Coronary artery (tissue), 2 donors: Measurements from ENCODE around the gene COX18.

ENCODE experiments used
- DNase-seq: peaks from one replicate; pipeline ENCODE4 v3.0.0-alpha.2; 2017; ENCODE audit warnings: low spot score
- H3K27ac ChIP-seq, 2 donors: fragments of 200-600 bp; sonication (generic); one replicate each; pipeline ENCODE4 v1.5.1; 2016 to 2019
- H3K4me3 ChIP-seq: fragments of 200-600 bp; sonication (generic); 2 replicates; pipeline ENCODE4 v1.5.1; 2016; ENCODE audit warnings: mild to moderate bottlenecking, moderate library complexity
- TF ChIP-seq, protein P1 (sequence below): fragments of 200-600 bp; sonication (generic); IDR thresholded peaks from one replicate; pipeline ENCODE4 v1.5.1; 2019; ENCODE audit warnings: antibody characterized with exemption

Gene COX18

DNA sequence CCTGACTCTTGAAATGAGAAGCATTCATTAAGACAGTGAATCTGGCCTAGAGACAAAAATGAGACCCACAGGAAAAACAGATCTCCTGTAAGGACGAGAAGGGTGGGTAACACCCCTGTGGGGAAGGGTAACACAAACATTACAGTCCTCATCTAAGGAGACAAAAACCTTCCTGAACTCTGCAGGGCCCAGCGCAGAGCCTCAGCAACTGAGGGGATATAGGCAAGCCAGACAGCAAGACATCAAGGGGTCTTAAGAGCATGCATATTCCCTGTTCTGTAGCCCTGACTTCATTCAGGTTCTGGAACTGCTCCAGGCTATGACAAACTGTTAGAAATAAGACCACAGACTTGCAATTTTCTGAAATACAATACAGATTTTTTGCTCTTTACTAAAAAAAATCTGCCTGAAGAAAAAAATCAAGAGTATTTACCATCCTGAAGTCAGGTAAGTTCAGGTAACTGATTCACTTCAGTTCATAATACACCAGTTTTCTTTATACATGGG lies 15.5 kb downstream of the COX18 start:
- Histone ChIP-seq H3K4me3 (no peak overlapping the region), H3K27ac (no peak overlapping the region)
- TF ChIP-seq, protein P1, sequence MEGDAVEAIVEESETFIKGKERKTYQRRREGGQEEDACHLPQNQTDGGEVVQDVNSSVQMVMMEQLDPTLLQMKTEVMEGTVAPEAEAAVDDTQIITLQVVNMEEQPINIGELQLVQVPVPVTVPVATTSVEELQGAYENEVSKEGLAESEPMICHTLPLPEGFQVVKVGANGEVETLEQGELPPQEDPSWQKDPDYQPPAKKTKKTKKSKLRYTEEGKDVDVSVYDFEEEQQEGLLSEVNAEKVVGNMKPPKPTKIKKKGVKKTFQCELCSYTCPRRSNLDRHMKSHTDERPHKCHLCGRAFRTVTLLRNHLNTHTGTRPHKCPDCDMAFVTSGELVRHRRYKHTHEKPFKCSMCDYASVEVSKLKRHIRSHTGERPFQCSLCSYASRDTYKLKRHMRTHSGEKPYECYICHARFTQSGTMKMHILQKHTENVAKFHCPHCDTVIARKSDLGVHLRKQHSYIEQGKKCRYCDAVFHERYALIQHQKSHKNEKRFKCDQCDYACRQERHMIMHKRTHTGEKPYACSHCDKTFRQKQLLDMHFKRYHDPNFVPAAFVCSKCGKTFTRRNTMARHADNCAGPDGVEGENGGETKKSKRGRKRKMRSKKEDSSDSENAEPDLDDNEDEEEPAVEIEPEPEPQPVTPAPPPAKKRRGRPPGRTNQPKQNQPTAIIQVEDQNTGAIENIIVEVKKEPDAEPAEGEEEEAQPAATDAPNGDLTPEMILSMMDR, result no peak
- no peak for DNase-seq

DNA sequence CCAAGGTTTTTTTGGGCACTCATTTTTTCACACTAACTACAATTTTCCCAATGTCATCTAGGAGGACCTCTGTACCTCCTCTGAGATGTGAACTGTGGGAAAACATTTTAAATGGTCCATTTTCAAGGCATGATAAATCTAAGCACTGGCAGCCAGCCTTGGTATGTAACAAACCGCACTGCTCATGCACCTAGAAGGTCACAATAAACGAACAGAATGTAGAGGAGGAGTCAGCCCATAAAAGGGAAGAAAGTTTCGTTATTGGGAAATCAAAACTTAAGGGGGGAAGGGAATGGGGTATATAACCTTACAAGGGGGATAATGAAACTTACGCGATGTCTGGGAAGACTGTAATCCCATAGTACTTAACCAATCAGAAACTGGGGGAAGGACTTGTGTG lies 16.4 kb downstream of the COX18 start:
- Histone ChIP-seq H3K4me3 (no peak overlapping the region), H3K27ac (no peak overlapping the region)
- TF ChIP-seq, protein P1, result no peak
- DNase-seq, result no peak

DNA sequence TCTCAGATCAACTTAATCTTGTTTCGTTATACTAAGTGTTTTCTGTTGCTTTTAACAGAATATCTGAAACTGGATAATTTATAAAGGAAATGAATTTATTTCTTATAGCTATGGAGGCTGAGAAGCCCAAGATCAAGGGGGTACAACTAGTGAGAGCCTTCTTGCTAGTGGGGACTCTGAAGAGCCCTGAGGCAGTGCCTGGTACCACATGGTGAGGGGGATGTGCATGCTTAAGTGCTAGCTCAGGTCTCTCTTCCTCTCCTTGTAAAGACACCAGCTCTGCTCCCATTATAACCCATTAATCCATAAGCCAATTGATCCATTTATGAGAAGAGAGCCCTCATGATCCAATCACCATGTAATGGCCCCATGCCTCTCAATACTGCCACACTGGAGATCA lies 17.9 kb downstream of the COX18 start:
- DNase-seq, result no peak
- H3K4me3 ChIP-seq, result no peak overlapping the region
- TF ChIP-seq, protein P1, result no peak
- no peak overlapping the region for H3K27ac ChIP-seq

DNA sequence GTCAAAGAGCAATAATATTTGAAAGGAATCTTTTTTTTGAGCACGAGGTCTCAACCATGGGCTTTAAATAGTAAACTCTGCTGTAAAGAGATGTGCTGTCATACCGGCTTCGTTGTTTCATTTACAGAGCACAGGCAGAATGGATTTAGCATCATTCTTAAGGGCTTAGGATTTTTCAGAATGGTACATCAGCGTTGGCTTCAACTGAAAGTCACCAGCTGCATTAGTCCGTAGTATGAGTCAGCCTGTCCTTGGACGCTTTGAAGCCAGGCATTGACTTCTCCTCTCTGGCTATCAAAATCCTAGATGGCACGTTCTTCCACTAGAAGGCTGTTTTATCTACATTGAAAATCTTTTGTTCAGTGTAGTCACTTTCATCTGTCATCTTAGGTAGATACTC lies 23.6 kb downstream of the COX18 start:
- TF ChIP-seq, protein P1, result no peak
- Histone ChIP-seq H3K4me3 (no peak overlapping the region), H3K27ac (no peak overlapping the region)
- DNase-seq, result no peak

DNA sequence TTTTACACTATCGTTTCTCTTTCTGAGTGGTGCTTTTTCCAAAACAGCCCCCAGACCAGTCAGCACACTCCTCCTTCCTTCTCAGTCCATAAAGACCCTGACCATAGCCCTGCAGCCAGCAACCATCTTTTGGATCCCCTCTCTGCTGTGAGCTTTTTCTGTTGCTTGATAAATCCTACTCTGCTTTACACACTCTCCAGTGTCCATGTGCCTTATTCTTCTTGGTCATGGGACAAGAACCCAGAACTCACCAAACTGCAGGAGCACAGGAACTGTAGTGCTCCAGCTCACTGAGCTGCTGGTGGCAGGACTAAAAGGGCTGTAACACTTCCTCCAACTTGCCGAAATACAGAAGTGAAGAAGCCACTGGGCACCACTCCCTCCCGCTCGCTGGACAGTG lies 32.5 kb downstream of the COX18 start:
- H3K27ac ChIP-seq, result no peak overlapping the region
- H3K4me3 ChIP-seq, result no peak overlapping the region
- TF ChIP-seq, protein P1, result no peak
- DNase-seq, result no peak

DNA sequence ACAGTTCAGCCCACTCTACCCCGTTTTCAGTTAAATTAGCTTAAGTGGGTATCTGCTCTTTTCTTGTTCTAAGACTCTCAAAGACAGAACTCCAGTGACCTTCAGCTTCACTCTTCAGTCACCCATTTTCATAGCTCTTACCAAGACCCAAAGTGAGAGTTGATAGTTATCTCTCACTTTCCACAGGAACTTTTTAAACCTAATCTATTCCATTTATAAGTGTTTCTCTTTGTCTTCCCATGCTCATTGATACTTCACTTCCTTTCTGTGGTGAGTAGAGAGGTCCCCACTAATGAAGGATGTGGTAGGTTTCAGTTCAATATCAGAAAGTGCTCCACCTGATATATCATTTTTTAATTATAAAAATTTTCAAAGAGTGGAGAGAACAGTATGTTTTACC lies 33.4 kb downstream of the COX18 start:
- no peak overlapping the region for H3K27ac ChIP-seq
- no peak overlapping the region for H3K4me3 ChIP-seq
- DNase-seq, result no peak
- TF ChIP-seq, protein P1, result no peak

DNA sequence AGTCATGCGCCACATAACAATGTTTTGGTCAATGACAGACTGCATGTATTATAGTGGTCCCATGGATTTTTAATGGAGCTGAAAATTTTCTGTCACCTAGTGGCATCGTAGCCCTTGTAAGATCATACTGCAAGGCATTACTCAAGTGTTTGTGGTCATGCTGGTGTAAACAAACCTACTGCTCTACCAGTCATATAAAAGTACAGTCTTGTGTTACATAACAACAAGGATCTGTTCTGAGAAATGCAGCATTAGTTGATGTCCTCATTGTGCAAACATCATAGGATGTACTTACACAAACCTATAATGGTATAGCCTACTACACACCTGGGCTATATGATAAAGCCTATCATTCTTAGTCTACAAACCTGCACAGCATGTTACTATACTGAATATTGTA lies 34.6 kb downstream of the COX18 start:
- TF ChIP-seq, protein P1, result no peak
- Histone ChIP-seq H3K4me3 (no peak overlapping the region), H3K27ac (no peak overlapping the region)
- no peak for DNase-seq
